HEK293 (cell line): ENCODE data around the gene OTUD3.

Experiments used
- CTCF ChIA-PET: fragments of 350-600 bp; formaldehyde crosslinking; extraction: SDS; loops from one replicate; lab custom pipeline; 2021; ENCODE audit warnings: antibody characterized with exemption; lab: Yijun Ruan, JAX
- POLR2A ChIA-PET: fragments of 300-600 bp; formaldehyde crosslinking; extraction: SDS; loops from one replicate; lab custom pipeline; 2020; ENCODE audit warnings: antibody characterized with exemption, inconsistent platforms; lab: Yijun Ruan, JAX
- H3K27ac ChIP-seq: fragments of 200-500 bp; sonication (Bioruptor generic); 2 replicates; pipeline ENCODE4 v1.5.1; 2014; ENCODE audit warnings: low read depth, low read length, control low read depth, inconsistent platforms; ENCODE audit errors: extremely low read depth
- H3K36me3 ChIP-seq, 2 experiments: fragments of 200-500 bp in 1 of 2; sonication (Bioruptor generic) in 1 of 2; 1 replicate in 1 of 2; 2 replicates in 1 of 2; pipeline ENCODE4 v1.5.1; 2014 to 2017; ENCODE audit warnings: inconsistent platforms in 2 of 2, low read length in 2 of 2; ENCODE audit not compliant: control insufficient read depth in 2 of 2, insufficient read depth in 1 of 2
- H3K4me1 ChIP-seq: fragments of 200-500 bp; sonication (Bioruptor generic); 2 replicates; pipeline ENCODE4 v1.5.1; 2014; ENCODE audit warnings: mild to moderate bottlenecking, low read length, inconsistent platforms; ENCODE audit not compliant: control insufficient read depth, insufficient read depth
- H3K4me3 ChIP-seq: 2 replicates; pipeline ENCODE4 v1.5.1; 2011; ENCODE audit warnings: low read depth, mild to moderate bottlenecking, control low read depth, low read length, moderate library complexity
- H3K9me3 ChIP-seq: fragments of 200-500 bp; sonication (Bioruptor generic); 2 replicates; pipeline ENCODE4 v1.5.1; 2014; ENCODE audit warnings: low read depth, low read length, inconsistent platforms; ENCODE audit not compliant: control insufficient read depth, insufficient read depth
- GFI1B ChIP-seq: fragments of 450-650 bp; formaldehyde crosslinking; IDR thresholded peaks from 2 replicates; pipeline ENCODE4 v1.5.1; 2016; ENCODE audit warnings: missing biosample characterization, missing genetic modification characterization
- HOXA7 ChIP-seq: sonication (generic); formaldehyde crosslinking; IDR thresholded peaks from 2 replicates; pipeline ENCODE4 v1.8.1; 2022; ENCODE audit warnings: missing genetic modification reagents, borderline replicate concordance
- OSR2 ChIP-seq: fragments of 450-650 bp; formaldehyde crosslinking; IDR thresholded peaks from 2 replicates; pipeline ENCODE4 v1.5.1; 2016; ENCODE audit warnings: missing biosample characterization, missing genetic modification characterization
- PRDM1 ChIP-seq: fragments of 450-650 bp; formaldehyde crosslinking; IDR thresholded peaks from 2 replicates; pipeline ENCODE4; 2016; ENCODE audit warnings: missing biosample characterization, missing genetic modification characterization
- SETDB1 ChIP-seq: IDR thresholded peaks from one replicate; pipeline ENCODE4 v1.6.1; 2017; ENCODE audit warnings: mild to moderate bottlenecking, low read length, moderate library complexity, mixed read lengths; ENCODE audit not compliant: insufficient read length
- ZBTB21 ChIP-seq: fragments of 450-650 bp; formaldehyde crosslinking; IDR thresholded peaks from 2 replicates; pipeline ENCODE4 v1.5.1; 2017; ENCODE audit warnings: missing biosample characterization, missing genetic modification characterization
- ZFP69B ChIP-seq: fragments of 450-650 bp; formaldehyde crosslinking; IDR thresholded peaks from 2 replicates; pipeline ENCODE4 v1.5.1; 2016; ENCODE audit warnings: missing biosample characterization, missing genetic modification characterization
- ZNF10 ChIP-seq: fragments of 450-650 bp; formaldehyde crosslinking; IDR thresholded peaks from 2 replicates; pipeline ENCODE4 v1.5.1; 2017; ENCODE audit warnings: missing biosample characterization, missing genetic modification characterization
- ZNF138 ChIP-seq: fragments of 450-650 bp; formaldehyde crosslinking; IDR thresholded peaks from 2 replicates; pipeline ENCODE4 v1.5.1; 2016; ENCODE audit warnings: missing biosample characterization, missing genetic modification characterization, borderline replicate concordance
- ZNF169 ChIP-seq: fragments of 450-650 bp; formaldehyde crosslinking; IDR thresholded peaks from 2 replicates; pipeline ENCODE4 v1.5.1; 2016; ENCODE audit warnings: missing biosample characterization, missing genetic modification characterization
- ZNF239 ChIP-seq: fragments of 450-650 bp; formaldehyde crosslinking; IDR thresholded peaks from 2 replicates; pipeline ENCODE4 v1.5.1; 2016; ENCODE audit warnings: missing biosample characterization, missing genetic modification characterization
- ZNF335 ChIP-seq: fragments of 450-650 bp; formaldehyde crosslinking; conservative IDR thresholded peaks from 2 replicates; pipeline ENCODE4 v1.5.1; 2016; ENCODE audit warnings: missing biosample characterization, missing genetic modification characterization
- ZNF366 ChIP-seq: fragments of 450-650 bp; formaldehyde crosslinking; conservative IDR thresholded peaks from 2 replicates; pipeline ENCODE4 v1.5.1; 2016; ENCODE audit warnings: missing biosample characterization, missing genetic modification characterization
- ZNF423 ChIP-seq: fragments of 450-650 bp; formaldehyde crosslinking; IDR thresholded peaks from 2 replicates; pipeline ENCODE4 v1.5.1; 2016; ENCODE audit warnings: missing biosample characterization, missing genetic modification characterization
- ZNF514 ChIP-seq: fragments of 450-650 bp; formaldehyde crosslinking; IDR thresholded peaks from 2 replicates; pipeline ENCODE4 v1.5.1; 2016; ENCODE audit warnings: missing biosample characterization, missing genetic modification characterization
- ZNF521 ChIP-seq: fragments of 450-650 bp; formaldehyde crosslinking; IDR thresholded peaks from 2 replicates; pipeline ENCODE4 v1.5.1; 2017; ENCODE audit warnings: missing biosample characterization, mild to moderate bottlenecking, missing genetic modification characterization
- ZNF530 ChIP-seq: fragments of 450-650 bp; formaldehyde crosslinking; IDR thresholded peaks from 2 replicates; pipeline ENCODE4 v1.5.1; 2016; ENCODE audit warnings: low read depth, missing biosample characterization, missing genetic modification characterization
- ZNF596 ChIP-seq: fragments of 450-650 bp; IDR thresholded peaks from 2 replicates; pipeline ENCODE4 v1.5.0; 2018; ENCODE audit warnings: missing biosample characterization, mild to moderate bottlenecking, missing genetic modification characterization, moderate library complexity
- ZNF707 ChIP-seq: fragments of 450-650 bp; formaldehyde crosslinking; IDR thresholded peaks from 2 replicates; pipeline ENCODE4 v1.5.1; 2016; ENCODE audit warnings: missing biosample characterization, missing genetic modification characterization
- TF ChIP-seq, protein P1 (sequence below): fragments of 450-650 bp; formaldehyde crosslinking; IDR thresholded peaks from 2 replicates; pipeline ENCODE4 v1.5.1; 2016; ENCODE audit warnings: missing biosample characterization, missing genetic modification characterization, low read depth
- TF ChIP-seq, protein P2 (sequence below): fragments of 450-650 bp; formaldehyde crosslinking; IDR thresholded peaks from 2 replicates; pipeline ENCODE4 v1.5.1; 2016; ENCODE audit warnings: missing biosample characterization, missing genetic modification characterization, low read depth
- TF ChIP-seq, protein P3 (sequence below): fragments of 450-650 bp; formaldehyde crosslinking; IDR thresholded peaks from 2 replicates; pipeline ENCODE4 v1.5.1; 2016; ENCODE audit warnings: missing biosample characterization, missing genetic modification characterization
- TF ChIP-seq, protein P4 (sequence below): fragments of 450-650 bp; formaldehyde crosslinking; IDR thresholded peaks from 2 replicates; pipeline ENCODE4 v1.5.1; 2017; ENCODE audit warnings: missing biosample characterization, mild to moderate bottlenecking, missing genetic modification characterization, moderate library complexity

The OTUD3 gene

DNA sequence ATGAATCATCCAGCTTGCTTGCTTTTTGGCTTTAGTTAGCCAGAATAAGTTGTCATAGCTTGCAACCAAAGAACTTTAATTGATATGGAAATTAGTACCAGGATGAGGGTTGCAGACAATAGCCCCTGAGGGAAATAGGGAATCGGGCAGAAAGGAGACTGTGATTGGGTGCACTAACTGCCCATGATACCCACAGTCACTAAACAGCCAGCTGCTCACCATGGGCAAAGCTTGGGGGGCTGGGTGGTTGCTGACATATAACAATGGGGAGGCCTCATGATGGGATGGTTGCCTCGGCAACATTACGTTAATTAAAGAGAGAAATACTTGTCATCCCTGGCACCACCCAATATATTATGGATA, 59.0 kb downstream of the OTUD3 start:
- Histone ChIP-seq H3K4me3 (no peak overlapping the region), H3K36me3 (no peaks in the 10 kb centered on the region), H3K27ac (no peak overlapping the region), H3K4me1 (no peaks in the 10 kb centered on the region), H3K9me3 (no peaks in the 10 kb centered on the region)
- ChIA-PET POLR2A (no interaction called here), CTCF (interaction anchor here (0.5 to 1.1 kb wide), 3 partner anchors 11 to 1602 kb away, joined by 3 to 4 read pairs (median 4); no protein-coding TSS in a partner anchor)
- TF ChIP-seq ZNF366 (tag by site-specific recombination) (no peak), ZNF707 (tag by site-specific recombination) (peak; percentile 77)

DNA sequence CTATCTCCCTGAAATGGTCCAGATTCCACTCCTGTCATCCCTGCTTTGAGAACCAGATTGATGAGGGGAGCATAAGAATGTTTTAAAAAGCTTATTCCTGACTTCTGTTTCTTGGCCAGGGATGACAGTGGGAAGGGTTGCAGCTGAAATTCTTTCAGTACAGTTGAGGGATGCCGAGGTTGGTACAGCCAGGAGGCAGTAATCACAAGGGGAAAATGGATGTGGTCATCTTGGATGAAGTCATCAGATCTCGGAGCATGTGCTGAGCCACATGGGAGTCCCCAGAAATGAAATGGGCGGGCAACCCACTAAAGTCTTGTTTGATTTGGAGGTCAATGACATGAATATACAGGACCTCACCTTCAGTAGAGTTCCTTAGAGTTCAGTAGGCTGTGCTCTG, 59.9 kb downstream of the OTUD3 start:
- ChIA-PET POLR2A (no interaction called here), CTCF (no interaction called here)
- no peaks in the 10 kb centered on the region for H3K9me3 ChIP-seq
- no peaks in the 10 kb centered on the region for H3K36me3 ChIP-seq
- H3K4me3 ChIP-seq = no peak overlapping the region
- no peak overlapping the region for H3K27ac ChIP-seq
- TF ChIP-seq GFI1B (tag by site-specific recombination) (no peak), ZNF521 (tag by site-specific recombination) (no peak), ZNF530 (tag by site-specific recombination) (no peak), SETDB1 (no peak), ZBTB21 (tag by site-specific recombination) (no peak), ZNF138 (no peak)
- TF ChIP-seq, protein P1, sequence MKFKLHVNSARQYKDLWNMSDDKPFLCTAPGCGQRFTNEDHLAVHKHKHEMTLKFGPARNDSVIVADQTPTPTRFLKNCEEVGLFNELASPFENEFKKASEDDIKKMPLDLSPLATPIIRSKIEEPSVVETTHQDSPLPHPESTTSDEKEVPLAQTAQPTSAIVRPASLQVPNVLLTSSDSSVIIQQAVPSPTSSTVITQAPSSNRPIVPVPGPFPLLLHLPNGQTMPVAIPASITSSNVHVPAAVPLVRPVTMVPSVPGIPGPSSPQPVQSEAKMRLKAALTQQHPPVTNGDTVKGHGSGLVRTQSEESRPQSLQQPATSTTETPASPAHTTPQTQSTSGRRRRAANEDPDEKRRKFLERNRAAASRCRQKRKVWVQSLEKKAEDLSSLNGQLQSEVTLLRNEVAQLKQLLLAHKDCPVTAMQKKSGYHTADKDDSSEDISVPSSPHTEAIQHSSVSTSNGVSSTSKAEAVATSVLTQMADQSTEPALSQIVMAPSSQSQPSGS (tag by site-specific recombination) = 0 out of 2 replicates have a peak, but pooled peaks have one; percentile 13
- TF ChIP-seq, protein P2, sequence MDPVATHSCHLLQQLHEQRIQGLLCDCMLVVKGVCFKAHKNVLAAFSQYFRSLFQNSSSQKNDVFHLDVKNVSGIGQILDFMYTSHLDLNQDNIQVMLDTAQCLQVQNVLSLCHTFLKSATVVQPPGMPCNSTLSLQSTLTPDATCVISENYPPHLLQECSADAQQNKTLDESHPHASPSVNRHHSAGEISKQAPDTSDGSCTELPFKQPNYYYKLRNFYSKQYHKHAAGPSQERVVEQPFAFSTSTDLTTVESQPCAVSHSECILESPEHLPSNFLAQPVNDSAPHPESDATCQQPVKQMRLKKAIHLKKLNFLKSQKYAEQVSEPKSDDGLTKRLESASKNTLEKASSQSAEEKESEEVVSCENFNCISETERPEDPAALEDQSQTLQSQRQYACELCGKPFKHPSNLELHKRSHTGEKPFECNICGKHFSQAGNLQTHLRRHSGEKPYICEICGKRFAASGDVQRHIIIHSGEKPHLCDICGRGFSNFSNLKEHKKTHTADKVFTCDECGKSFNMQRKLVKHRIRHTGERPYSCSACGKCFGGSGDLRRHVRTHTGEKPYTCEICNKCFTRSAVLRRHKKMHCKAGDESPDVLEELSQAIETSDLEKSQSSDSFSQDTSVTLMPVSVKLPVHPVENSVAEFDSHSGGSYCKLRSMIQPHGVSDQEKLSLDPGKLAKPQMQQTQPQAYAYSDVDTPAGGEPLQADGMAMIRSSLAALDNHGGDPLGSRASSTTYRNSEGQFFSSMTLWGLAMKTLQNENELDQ (tag by site-specific recombination) = no peak
- no peaks in the 10 kb centered on the region for H3K4me1 ChIP-seq

DNA sequence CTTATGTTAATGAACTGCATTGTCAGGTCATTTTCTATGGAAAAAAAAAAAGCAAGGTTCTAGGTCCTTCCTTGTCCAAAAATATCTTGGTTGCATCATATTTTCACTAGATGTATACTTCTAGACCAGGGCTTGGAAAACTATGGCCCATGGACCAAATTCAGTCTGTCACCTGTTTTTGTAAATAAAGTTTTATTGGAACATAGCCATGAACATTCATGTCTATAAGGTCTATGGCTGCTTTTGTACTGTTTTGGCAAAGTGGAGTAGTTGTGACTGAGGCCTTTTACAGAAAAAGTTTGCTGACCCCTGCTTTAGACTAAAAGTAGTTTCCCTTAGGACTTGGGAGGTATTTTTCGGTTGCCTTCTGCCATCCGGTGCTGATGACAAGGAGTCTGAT, 60.5 kb downstream of the OTUD3 start:
- H3K9me3 ChIP-seq = no peaks in the 10 kb centered on the region
- no peak for TF ChIP-seq OSR2 (tag by site-specific recombination)
- TF ChIP-seq, protein P3, sequence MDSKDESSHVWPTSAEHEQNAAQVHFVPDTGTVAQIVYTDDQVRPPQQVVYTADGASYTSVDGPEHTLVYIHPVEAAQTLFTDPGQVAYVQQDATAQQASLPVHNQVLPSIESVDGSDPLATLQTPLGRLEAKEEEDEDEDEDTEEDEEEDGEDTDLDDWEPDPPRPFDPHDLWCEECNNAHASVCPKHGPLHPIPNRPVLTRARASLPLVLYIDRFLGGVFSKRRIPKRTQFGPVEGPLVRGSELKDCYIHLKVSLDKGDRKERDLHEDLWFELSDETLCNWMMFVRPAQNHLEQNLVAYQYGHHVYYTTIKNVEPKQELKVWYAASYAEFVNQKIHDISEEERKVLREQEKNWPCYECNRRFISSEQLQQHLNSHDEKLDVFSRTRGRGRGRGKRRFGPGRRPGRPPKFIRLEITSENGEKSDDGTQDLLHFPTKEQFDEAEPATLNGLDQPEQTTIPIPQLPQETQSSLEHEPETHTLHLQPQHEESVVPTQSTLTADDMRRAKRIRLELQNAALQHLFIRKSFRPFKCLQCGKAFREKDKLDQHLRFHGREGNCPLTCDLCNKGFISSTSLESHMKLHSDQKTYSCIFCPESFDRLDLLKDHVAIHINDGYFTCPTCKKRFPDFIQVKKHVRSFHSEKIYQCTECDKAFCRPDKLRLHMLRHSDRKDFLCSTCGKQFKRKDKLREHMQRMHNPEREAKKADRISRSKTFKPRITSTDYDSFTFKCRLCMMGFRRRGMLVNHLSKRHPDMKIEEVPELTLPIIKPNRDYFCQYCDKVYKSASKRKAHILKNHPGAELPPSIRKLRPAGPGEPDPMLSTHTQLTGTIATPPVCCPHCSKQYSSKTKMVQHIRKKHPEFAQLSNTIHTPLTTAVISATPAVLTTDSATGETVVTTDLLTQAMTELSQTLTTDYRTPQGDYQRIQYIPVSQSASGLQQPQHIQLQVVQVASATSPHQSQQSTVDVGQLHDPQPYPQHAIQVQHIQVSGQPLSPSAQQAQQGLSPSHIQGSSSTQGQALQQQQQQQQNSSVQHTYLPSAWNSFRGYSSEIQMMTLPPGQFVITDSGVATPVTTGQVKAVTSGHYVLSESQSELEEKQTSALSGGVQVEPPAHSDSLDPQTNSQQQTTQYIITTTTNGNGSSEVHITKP (tag by site-specific recombination) = no peak
- TF ChIP-seq HOXA7 (CRISPR knock-in tag) = no peak
- TF ChIP-seq ZFP69B (tag by site-specific recombination) = no peak
- TF ChIP-seq ZNF423 (tag by site-specific recombination) = no peak
- no peak for TF ChIP-seq PRDM1
- no peak for TF ChIP-seq ZNF596 (tag by site-specific recombination)
- TF ChIP-seq, protein P4, sequence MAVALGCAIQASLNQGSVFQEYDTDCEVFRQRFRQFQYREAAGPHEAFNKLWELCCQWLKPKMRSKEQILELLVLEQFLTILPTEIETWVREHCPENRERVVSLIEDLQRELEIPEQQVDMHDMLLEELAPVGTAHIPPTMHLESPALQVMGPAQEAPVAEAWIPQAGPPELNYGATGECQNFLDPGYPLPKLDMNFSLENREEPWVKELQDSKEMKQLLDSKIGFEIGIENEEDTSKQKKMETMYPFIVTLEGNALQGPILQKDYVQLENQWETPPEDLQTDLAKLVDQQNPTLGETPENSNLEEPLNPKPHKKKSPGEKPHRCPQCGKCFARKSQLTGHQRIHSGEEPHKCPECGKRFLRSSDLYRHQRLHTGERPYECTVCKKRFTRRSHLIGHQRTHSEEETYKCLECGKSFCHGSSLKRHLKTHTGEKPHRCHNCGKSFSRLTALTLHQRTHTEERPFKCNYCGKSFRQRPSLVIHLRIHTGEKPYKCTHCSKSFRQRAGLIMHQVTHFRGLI = no peak
- no peak for TF ChIP-seq ZNF530 (tag by site-specific recombination)
- no peak for TF ChIP-seq ZNF10
- no peak for TF ChIP-seq ZNF169 (tag by site-specific recombination)
- no peak for TF ChIP-seq ZNF335
- TF ChIP-seq ZNF514 (tag by site-specific recombination) = no peak
- TF ChIP-seq ZNF239 (tag by site-specific recombination) = no peak
- no peaks in the 10 kb centered on the region for H3K4me1 ChIP-seq
- CTCF ChIA-PET = no interaction called here
- no peak overlapping the region for H3K4me3 ChIP-seq
- no peak overlapping the region for H3K27ac ChIP-seq
- POLR2A ChIA-PET = no interaction called here
- H3K36me3 ChIP-seq = no peaks in the 10 kb centered on the region
